ENCODE measurements around the gene SPINK8.

SPINK8 gene

GRCh38 chr3:48320996-48321395, 12.5 kb downstream of the SPINK8 start:
- no peak for DNase-seq

GRCh38 chr3:48318713-48319468, 14.6 kb downstream of the SPINK8 start:
- DNase-seq, result no peak

GRCh38 chr3:48314542-48314941, 18.9 kb downstream of the SPINK8 start:
- DNase-seq, result no peak

- no peak for DNase-seq
These were observed 26.5 kb downstream of the SPINK8 start for GRCh38 chr3:48306860-48307530.

GRCh38 chr3:48306290-48306689, 27.2 kb downstream of the SPINK8 start:
- DNase-seq, result no peak

GRCh38 chr3:48305396-48305795, 28.1 kb downstream of the SPINK8 start:
- no peak for DNase-seq

GRCh38 chr3:48303021-48303420, 30.4 kb downstream of the SPINK8 start:
- no peak for DNase-seq

GRCh38 chr3:48301800-48302166, 31.7 kb downstream of the SPINK8 start:
- DNase-seq, result no peak

- DNase-seq, result peak; percentile 83
These were observed 32.3 kb downstream of the SPINK8 start, which contains the start of gene NME6 for GRCh38 chr3:48301020-48301799. Gene NME6 (minus strand): TSS chr3:48301367.

- DNase-seq, result no peak
These were observed 33.4 kb downstream of the SPINK8 start for GRCh38 chr3:48299746-48300712.

GRCh38 chr3:48297111-48297810, 36.2 kb downstream of the SPINK8 start:
- no peak for DNase-seq

GRCh38 chr3:48296699-48297098, 36.8 kb downstream of the SPINK8 start:
- DNase-seq, result no peak

GRCh38 chr3:48294611-48295263, 38.7 kb downstream of the SPINK8 start:
- DNase-seq, result no peak

GRCh38 chr3:48289659-48290058, 43.8 kb downstream of the SPINK8 start:
- DNase-seq, result no peak

GRCh38 chr3:48287034-48287433, 46.4 kb downstream of the SPINK8 start:
- no peak for DNase-seq

- no peak for DNase-seq
These were observed 47.2 kb downstream of the SPINK8 start for GRCh38 chr3:48286308-48286707.

- DNase-seq, result no peak
These were observed 47.8 kb downstream of the SPINK8 start for GRCh38 chr3:48285675-48286074.

- no peak for DNase-seq
These were observed 48.3 kb downstream of the SPINK8 start for GRCh38 chr3:48285132-48285531.

GRCh38 chr3:48280881-48281280, 52.6 kb downstream of the SPINK8 start:
- no peak for DNase-seq

GRCh38 chr3:48278884-48279559, 54.4 kb downstream of the SPINK8 start:
- DNase-seq, result no peak
